Naive thymus-derived CD4-positive, alpha-beta T cell (primary cell): ENCODE results near the gene STIM2. TPM values are rescaled to one million over a fixed set of nuclear protein-coding genes. Genes with fewer than 3 reads are reported as not detected.
A peak's percentile ranks its signal among the peaks of the same experiment; 100 is the strongest.

Source experiments
- ATAC-seq: fragments of 150-1000 bp; cut with Tn5 transposase; 2 replicates; pipeline ENCODE4 v1.10.0; 2021; ENCODE audit warnings: mild to moderate bottlenecking, moderate library complexity
- CTCF ChIA-PET: fragments of 350-600 bp; sonication (Branson Sonifier 250); formaldehyde crosslinking; loops from one replicate; lab custom pipeline; 2021; ENCODE audit warnings: antibody characterized with exemption; lab: Charles Lee
- POLR2A ChIA-PET: fragments of 350-600 bp; sonication (Branson Sonifier 250); formaldehyde crosslinking; loops from one replicate; lab custom pipeline; 2021; ENCODE audit warnings: antibody characterized with exemption, inconsistent platforms; lab: Charles Lee
- DNase-seq, 9 donors: peaks; one replicate each; pipeline versions ENCODE4 v3.0.0 to v3.0.0-alpha.2; 2020 to 2022; ENCODE audit warnings: mixed read lengths in 1 of 9
- H3K27ac ChIP-seq: one replicate; pipeline ENCODE4 v1.7.0; 2013; ENCODE audit warnings: mild to moderate bottlenecking, low read depth, low read length, moderate library complexity
- H3K27me3 ChIP-seq, 2 donors: one replicate each; pipeline ENCODE4 v1.7.0; 2013; ENCODE audit warnings: low read length in 2 of 2, mild to moderate bottlenecking in 2 of 2, moderate library complexity in 2 of 2; ENCODE audit not compliant: control insufficient read depth in 2 of 2, insufficient read depth in 2 of 2
- H3K36me3 ChIP-seq, 3 experiments: 1 replicate in 2 of 3; 2 replicates in 1 of 3; pipeline ENCODE4 v1.7.0; 2013; ENCODE audit warnings: low read length in 3 of 3, mild to moderate bottlenecking in 3 of 3, moderate library complexity in 1 of 3; ENCODE audit not compliant: insufficient read depth in 3 of 3, control insufficient read depth in 2 of 3
- H3K4me1 ChIP-seq, 2 donors: one replicate each; pipeline ENCODE4 v1.7.0; 2013; ENCODE audit warnings: low read length in 2 of 2, mild to moderate bottlenecking in 2 of 2, moderate library complexity in 1 of 2; ENCODE audit not compliant: control insufficient read depth in 2 of 2, insufficient read depth in 2 of 2
- H3K4me3 ChIP-seq: 2 replicates; pipeline ENCODE4 v1.7.0; 2013; ENCODE audit warnings: mild to moderate bottlenecking, low read length
- H3K9me3 ChIP-seq, 3 experiments: 1 replicate in 2 of 3; 2 replicates in 1 of 3; pipeline ENCODE4 v1.7.0; 2013; ENCODE audit warnings: low read length in 3 of 3; ENCODE audit not compliant: control insufficient read depth in 2 of 3
- H3K27ac Mint-ChIP-seq, 9 donors: one replicate each; pipeline ENCODE4 v1.8.0; 2020 to 2022; ENCODE audit warnings: mixed read lengths in 9 of 9, mild to moderate bottlenecking in 8 of 9, moderate library complexity in 5 of 9, inconsistent platforms in 2 of 9
- H3K27me3 Mint-ChIP-seq, 5 donors: one replicate each; pipeline ENCODE4 v1.8.0; 2021 to 2022; ENCODE audit warnings: mixed read lengths in 5 of 5, mild to moderate bottlenecking in 1 of 5
- H3K36me3 Mint-ChIP-seq, 5 donors: one replicate each; pipeline ENCODE4 v1.8.0; 2020 to 2022; ENCODE audit warnings: mixed read lengths in 5 of 5, mild to moderate bottlenecking in 3 of 5, inconsistent platforms in 1 of 5
- H3K4me1 Mint-ChIP-seq, 7 donors: one replicate each; pipeline ENCODE4 v1.8.0; 2020 to 2022; ENCODE audit warnings: mixed read lengths in 7 of 7, mild to moderate bottlenecking in 3 of 7, inconsistent platforms in 1 of 7
- H3K4me3 Mint-ChIP-seq, 10 donors: one replicate each; pipeline ENCODE4 v1.8.0; 2020 to 2022; ENCODE audit warnings: mild to moderate bottlenecking in 10 of 10, mixed read lengths in 10 of 10, moderate library complexity in 6 of 10, inconsistent platforms in 2 of 10
- H3K9me3 Mint-ChIP-seq, 11 donors: one replicate each; pipeline ENCODE4 v1.8.0; 2020 to 2022; ENCODE audit warnings: mixed read lengths in 11 of 11, mild to moderate bottlenecking in 4 of 11, inconsistent platforms in 1 of 11, moderate library complexity in 1 of 11
- intact Hi-C, 2 donors: fragments of 100-400 bp; cut with micrococcal nuclease; formaldehyde crosslinking; loops; one replicate each; pipeline ENCODE4 v1.15.1; 2023
- polyA plus RNA-seq, 2 donors: library from polyadenylated mRNA; unstranded; fragments of 300-500 nt; fragmentation: Illumina TruSeq; gene quantifications; one replicate each; pipeline ENCODE4 v1.2.3, GENCODE V29; 2021
- total RNA-seq, 6 experiments: library from RNA in 5 of 6; stranded (reverse) in 5 of 6; gene quantifications; 1 replicate in 5 of 6; 2 replicates in 1 of 6; pipeline ENCODE4 v1.2.3 and lab custom pipeline; 2021 to 2026

STIM2 gene
- total and polyA plus RNA-seq, 7 experiments from 2014 or later = 24.6 to 103 (median 67.0) TPM

DNA sequence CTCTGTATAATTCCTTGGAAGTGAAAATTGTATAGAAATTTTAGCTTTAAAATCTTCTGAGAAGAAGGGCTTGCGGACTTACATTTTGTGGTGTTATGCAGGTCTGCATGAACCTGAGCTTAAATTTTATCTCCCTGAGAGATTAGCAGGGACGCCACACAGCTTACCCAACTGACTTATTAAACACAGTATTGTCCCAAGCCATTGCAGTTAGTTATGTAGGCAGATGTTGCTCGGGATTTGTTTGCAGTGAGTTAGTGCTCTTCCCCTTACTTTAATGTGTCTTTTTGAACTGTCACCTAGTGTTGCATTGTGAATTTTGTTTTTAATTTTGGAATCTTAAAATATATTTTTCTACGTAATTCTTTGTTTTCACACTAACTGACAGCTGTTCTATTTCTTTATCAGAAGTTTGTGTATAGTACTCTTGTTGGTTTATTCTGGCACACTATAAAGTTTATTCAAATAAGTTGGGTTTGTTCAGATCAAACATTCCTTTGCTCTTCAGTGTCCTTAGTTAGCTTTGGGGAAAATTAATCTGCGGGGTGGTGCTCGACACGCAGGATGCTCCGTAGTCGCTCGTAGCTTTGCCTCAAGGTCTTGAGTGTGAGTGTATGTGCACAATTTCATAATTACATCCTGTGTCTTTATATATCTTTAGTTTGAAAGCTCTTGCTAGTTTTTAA lies 145.4 kb downstream of the STIM2 start:
- peaks cover 0 to 7% (median 5%) of the 10 kb centered on the region in 3 experiments for H3K36me3 ChIP-seq
- DNase-seq = no peak
- no peak overlapping the region for H3K4me3 ChIP-seq
- Mint-ChIP-seq H3K36me3 (peaks cover 0 to 11% (median 5%) of the 10 kb centered on the region in 5 donors), H3K9me3 (no peaks in the 10 kb centered on the region), H3K4me1 (peaks cover 18 to 47% (median 41%) of the 10 kb centered on the region in 7 donors), H3K4me3 (no peak overlapping the region), H3K27ac (peak overlapping the region in 7 of 9 donors; percentile 34 to 83 (median 65)), H3K27me3 (no peaks in the 10 kb centered on the region)
- intact Hi-C loops = loop anchor here (5.0 to 10.0 kb wide), 2 partner anchors 424 to 1151 kb away; partner anchors contain the start of gene TBC1D19 (in 1 of the 2)
- POLR2A ChIA-PET = interaction anchor here (0.8 to 6.5 kb wide), 2 partner anchors 9 to 145 kb away, joined by 4 to 25 read pairs; partner anchors contain the start of gene STIM2
- H3K4me1 ChIP-seq = peaks cover 12 to 16% of the 10 kb centered on the region in 2 donors
- H3K9me3 ChIP-seq = no peaks in the 10 kb centered on the region
- no peak for ATAC-seq
- no peaks in the 10 kb centered on the region for H3K27me3 ChIP-seq
- CTCF ChIA-PET = interaction anchor here (1.2 to 1.8 kb wide), 2 partner anchors 147 to 218 kb away, joined by 3 to 4 read pairs; no protein-coding TSS in a partner anchor
- no peak overlapping the region for H3K27ac ChIP-seq

DNA sequence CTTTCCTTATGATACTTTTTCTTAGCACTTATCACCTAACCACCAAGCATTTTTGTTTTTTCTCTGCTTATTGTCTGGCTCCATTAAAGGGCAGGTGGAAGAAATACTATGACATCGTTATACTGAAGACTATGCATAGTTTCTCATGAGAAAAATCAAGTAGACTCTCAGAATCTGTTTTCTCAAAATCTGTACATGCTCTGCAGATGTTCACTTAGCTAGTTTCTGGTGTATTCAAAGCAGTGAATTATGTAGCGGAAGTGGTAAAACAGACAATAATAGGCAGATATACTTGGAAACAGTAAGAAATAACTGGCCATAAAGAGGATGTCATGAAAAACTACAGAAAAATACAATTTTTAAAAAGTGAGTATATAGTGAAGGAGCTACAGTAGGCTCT lies 146.0 kb downstream of the STIM2 start:
- DNase-seq (no peak), ATAC-seq (no peak)
- Mint-ChIP-seq H3K9me3 (no peaks in the 10 kb centered on the region), H3K27ac (peak overlapping the region in 7 of 9 donors; percentile 34 to 83 (median 65)), H3K27me3 (no peaks in the 10 kb centered on the region), H3K36me3 (peaks cover 0 to 11% (median 5%) of the 10 kb centered on the region in 5 donors), H3K4me3 (no peak overlapping the region), H3K4me1 (peaks cover 17 to 41% (median 37%) of the 10 kb centered on the region in 7 donors)
- Histone ChIP-seq H3K27me3 (no peaks in the 10 kb centered on the region), H3K4me1 (peaks cover 12 to 16% of the 10 kb centered on the region in 2 donors), H3K4me3 (no peak overlapping the region), H3K9me3 (no peaks in the 10 kb centered on the region), H3K36me3 (peaks cover 0 to 7% (median 5%) of the 10 kb centered on the region in 3 experiments), H3K27ac (no peak overlapping the region)
- intact Hi-C loops = loop anchor here (5.0 to 10.0 kb wide), 2 partner anchors 424 to 1152 kb away; partner anchors contain the start of gene TBC1D19 (in 1 of the 2)
- ChIA-PET POLR2A (interaction anchor here (6.5 kb wide), 1 partner anchor 146 kb away, joined by 25 read pairs; the partner anchor contains the start of gene STIM2), CTCF (interaction anchor here (0.7 to 1.8 kb wide), 4 partner anchors 148 to 1184 kb away, joined by 3 to 4 read pairs (median 3); no protein-coding TSS in a partner anchor)

- DNase-seq = no peak
- Mint-ChIP-seq H3K36me3 (peaks cover 0 to 15% (median 5%) of the 10 kb centered on the region in 5 donors), H3K27ac (peak overlapping the region in 7 of 9 donors; percentile 41 to 82 (median 71)), H3K4me1 (peaks cover 17 to 36% (median 29%) of the 10 kb centered on the region in 7 donors), H3K9me3 (no peaks in the 10 kb centered on the region), H3K27me3 (no peaks in the 10 kb centered on the region), H3K4me3 (no peak overlapping the region)
- ChIA-PET CTCF (interaction anchor here (0.7 to 1.5 kb wide), 8 partner anchors 22 to 1185 kb away, joined by 3 to 4 read pairs (median 3); no protein-coding TSS in a partner anchor), POLR2A (interaction anchor here (0.6 to 6.5 kb wide), 5 partner anchors 65 to 424 kb away, joined by 3 to 25 read pairs (median 5); partner anchors contain the start of gene STIM2)
- no peaks in the 10 kb centered on the region for H3K27me3 ChIP-seq
- peaks cover 0 to 7% (median 5%) of the 10 kb centered on the region in 3 experiments for H3K36me3 ChIP-seq
- H3K4me1 ChIP-seq = peaks cover 11 to 16% of the 10 kb centered on the region in 2 donors
- intact Hi-C loops = loop anchor here (5.0 to 10.0 kb wide), 2 partner anchors 425 to 1153 kb away; partner anchors contain the start of gene TBC1D19 (in 1 of the 2)
- H3K9me3 ChIP-seq = no peaks in the 10 kb centered on the region
- no peak overlapping the region for H3K27ac ChIP-seq
- ATAC-seq = no peak
- H3K4me3 ChIP-seq = no peak overlapping the region
Observed at GRCh38 chr4:27007507-27007906, 146.9 kb downstream of the STIM2 start.

GRCh38 chr4:27008679-27009078 lies 148.0 kb downstream of the STIM2 start:
- Histone ChIP-seq H3K9me3 (no peaks in the 10 kb centered on the region), H3K27ac (no peak overlapping the region), H3K4me1 (peaks cover 0 to 5% of the 10 kb centered on the region in 2 donors), H3K27me3 (no peaks in the 10 kb centered on the region), H3K36me3 (peaks cover 0 to 7% (median 5%) of the 10 kb centered on the region in 3 experiments), H3K4me3 (no peak overlapping the region)
- ATAC-seq (no peak), DNase-seq (no peak)
- Mint-ChIP-seq H3K27me3 (no peaks in the 10 kb centered on the region), H3K36me3 (peaks cover 0 to 15% (median 5%) of the 10 kb centered on the region in 5 donors), H3K4me1 (peaks cover 8 to 24% (median 18%) of the 10 kb centered on the region in 7 donors), H3K27ac (peak overlapping the region in 2 of 9 donors; percentile 49 to 78), H3K9me3 (no peaks in the 10 kb centered on the region), H3K4me3 (no peak overlapping the region)
- POLR2A ChIA-PET = interaction anchor here (1.1 to 6.5 kb wide), 2 partner anchors 142 to 148 kb away, joined by 5 to 25 read pairs; partner anchors contain the start of gene STIM2
- intact Hi-C loops = loop anchor here (5.0 to 10.0 kb wide), 2 partner anchors 426 to 1154 kb away; partner anchors contain the start of gene TBC1D19 (in 1 of the 2)
- CTCF ChIA-PET = interaction anchor here (0.8 to 2.3 kb wide), 5 partner anchors 23 to 585 kb away, joined by 3 to 5 read pairs (median 3); partner anchors contain the start of gene STIM2

DNA sequence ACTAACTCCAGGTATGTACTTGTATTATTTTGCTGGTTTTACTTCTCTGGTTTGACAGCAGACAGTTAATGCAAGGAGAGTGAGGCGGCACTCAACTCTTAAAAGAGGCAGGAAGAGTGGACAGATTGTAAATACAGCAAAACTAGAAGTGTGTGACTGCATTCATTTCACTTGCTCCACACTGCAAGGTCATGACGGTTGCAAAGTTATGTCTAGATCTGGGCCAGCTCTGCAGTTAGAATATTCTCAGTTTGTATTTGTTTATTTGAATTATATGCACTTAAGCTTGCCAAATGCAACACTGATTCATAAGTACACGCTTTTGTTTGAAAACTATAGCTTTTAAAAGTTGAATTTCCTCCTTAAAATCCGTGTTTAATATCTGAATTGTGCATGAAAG lies 148.9 kb downstream of the STIM2 start:
- intact Hi-C loops = loop anchor here (5.0 to 10.0 kb wide), 2 partner anchors 427 to 1155 kb away; partner anchors contain the start of gene TBC1D19 (in 1 of the 2)
- POLR2A ChIA-PET = interaction anchor here (6.5 kb wide), 1 partner anchor 148 kb away, joined by 25 read pairs; the partner anchor contains the start of gene STIM2
- Mint-ChIP-seq H3K36me3 (peaks cover 0 to 10% (median 8%) of the 10 kb centered on the region in 5 donors), H3K9me3 (no peaks in the 10 kb centered on the region), H3K4me1 (peaks cover 6 to 19% (median 11%) of the 10 kb centered on the region in 7 donors), H3K27me3 (no peaks in the 10 kb centered on the region), H3K4me3 (no peak overlapping the region), H3K27ac (peak overlapping the region in 5 of 9 donors; percentile 4 to 65 (median 51))
- Histone ChIP-seq H3K4me1 (no peaks in the 10 kb centered on the region), H3K9me3 (no peaks in the 10 kb centered on the region), H3K27ac (no peak overlapping the region), H3K27me3 (no peaks in the 10 kb centered on the region), H3K4me3 (no peak overlapping the region), H3K36me3 (peaks cover 0 to 7% (median 5%) of the 10 kb centered on the region in 3 experiments)
- ATAC-seq = no peak
- DNase-seq = no peak
- CTCF ChIA-PET = interaction anchor here (1.0 to 2.3 kb wide), 5 partner anchors 9 to 581 kb away, joined by 3 to 9 read pairs (median 5); partner anchors contain the start of gene STIM2
